Mesothelial cell of epicardium (in vitro differentiated cells): ENCODE measurements around the gene CDK17. TPM values are rescaled to one million over a fixed set of nuclear protein-coding genes. Genes with fewer than 3 reads are reported as not detected.

ENCODE experiments used
- DNase-seq, 2 experiments: peaks; one replicate each; pipeline ENCODE4 v3.0.0; 2021; ENCODE audit warnings: low spot score in 2 of 2; ENCODE audit not compliant: unreplicated experiment in 2 of 2
- H3K27ac Mint-ChIP-seq: 2 replicates; pipeline ENCODE4 v1.8.0; 2021; ENCODE audit warnings: mixed read lengths
- H3K27me3 Mint-ChIP-seq: 2 replicates; pipeline ENCODE4 v1.8.0; 2021; ENCODE audit warnings: low read depth, mixed read lengths
- H3K36me3 Mint-ChIP-seq: 2 replicates; pipeline ENCODE4 v1.8.0; 2021; ENCODE audit warnings: mixed read lengths
- H3K4me1 Mint-ChIP-seq: 2 replicates; pipeline ENCODE4 v1.8.0; 2021; ENCODE audit warnings: mixed read lengths
- H3K4me3 Mint-ChIP-seq: 2 replicates; pipeline ENCODE4 v1.8.0; 2021; ENCODE audit warnings: mild to moderate bottlenecking, moderate library complexity, mixed read lengths
- H3K9me3 Mint-ChIP-seq: 2 replicates; pipeline ENCODE4 v1.8.0; 2021; ENCODE audit warnings: mixed read lengths
- CTCF ChIP-seq: fragments of 200-600 bp; sonication (generic); IDR thresholded peaks from one replicate; pipeline ENCODE4 v1.5.0; 2021; ENCODE audit warnings: antibody characterized with exemption; ENCODE audit not compliant: unreplicated experiment
- total RNA-seq: library from RNA; stranded (reverse); gene quantifications from 3 replicates; pipeline ENCODE4 v1.2.1, GENCODE V29; 2021

Gene CDK17
- total RNA-seq, 1 donor from 2014 or later = 40.5 TPM

GRCh38 chr12:96371790-96372699, 28.2 kb downstream of the CDK17 start:
- DNase-seq = no peak
- Mint-ChIP-seq H3K27me3 (no peaks in the 10 kb centered on the region), H3K4me1 (peaks cover 52% of the 10 kb centered on the region), H3K9me3 (no peaks in the 10 kb centered on the region), H3K27ac (peak overlapping the region; percentile 84), H3K36me3 (no peaks in the 10 kb centered on the region), H3K4me3 (no peak overlapping the region)
- no peak for TF ChIP-seq CTCF

- Mint-ChIP-seq H3K4me1 (peaks cover 56% of the 10 kb centered on the region), H3K27ac (peak overlapping the region; percentile 86), H3K36me3 (no peaks in the 10 kb centered on the region), H3K27me3 (no peaks in the 10 kb centered on the region), H3K9me3 (no peaks in the 10 kb centered on the region), H3K4me3 (no peak overlapping the region)
- TF ChIP-seq CTCF = no peak
- DNase-seq = no peak
These were observed 29.0 kb downstream of the CDK17 start for GRCh38 chr12:96371138-96371789.

DNA sequence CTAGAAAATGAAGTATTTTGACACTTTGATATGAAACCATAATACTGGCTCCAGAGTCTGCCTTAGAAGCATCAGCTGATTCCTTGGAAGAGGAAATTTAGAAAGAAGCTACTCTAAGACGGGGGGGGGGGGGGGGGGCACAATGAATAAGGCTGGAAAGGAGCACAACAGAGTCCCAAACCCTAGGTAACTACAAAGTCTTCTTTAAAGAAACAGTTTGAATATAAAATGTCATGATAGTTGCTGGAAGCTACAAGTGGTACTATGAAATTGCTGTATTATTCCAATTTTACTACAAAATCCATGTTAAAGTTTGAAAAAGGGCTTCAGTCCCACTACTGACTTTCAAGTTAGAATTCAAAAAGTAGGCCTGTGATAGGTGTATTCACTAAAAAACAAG, 31.6 kb downstream of the CDK17 start:
- Mint-ChIP-seq H3K9me3 (no peaks in the 10 kb centered on the region), H3K36me3 (no peaks in the 10 kb centered on the region), H3K4me1 (peaks cover 44% of the 10 kb centered on the region), H3K27ac (no peak overlapping the region), H3K27me3 (no peaks in the 10 kb centered on the region), H3K4me3 (no peak overlapping the region)
- DNase-seq = no peak
- TF ChIP-seq CTCF = no peak

DNA sequence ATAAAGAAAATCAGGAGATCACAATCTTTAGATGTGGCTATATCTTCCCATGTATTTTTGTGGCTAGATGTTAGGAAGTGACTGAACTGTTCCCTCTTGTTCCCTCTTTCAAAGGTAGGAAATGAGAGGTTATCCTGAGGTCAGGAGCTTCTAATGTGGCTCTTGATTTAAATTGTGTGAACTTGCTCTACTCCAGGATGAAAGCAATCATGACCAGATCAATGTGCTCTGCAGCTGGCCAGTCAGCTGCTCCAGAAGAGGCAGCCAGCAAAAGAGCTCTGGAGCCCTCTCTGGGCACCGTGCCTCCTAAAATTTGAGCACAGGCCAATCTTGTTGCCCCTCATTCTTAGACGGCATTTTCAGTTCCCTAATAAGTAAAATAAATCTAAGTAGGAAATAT, 32.0 kb downstream of the CDK17 start:
- TF ChIP-seq CTCF = no peak
- Mint-ChIP-seq H3K4me1 (peaks cover 44% of the 10 kb centered on the region), H3K27ac (peak overlapping the region; percentile 55), H3K4me3 (no peak overlapping the region), H3K9me3 (no peaks in the 10 kb centered on the region), H3K27me3 (no peaks in the 10 kb centered on the region), H3K36me3 (no peaks in the 10 kb centered on the region)
- no peak for DNase-seq

DNA sequence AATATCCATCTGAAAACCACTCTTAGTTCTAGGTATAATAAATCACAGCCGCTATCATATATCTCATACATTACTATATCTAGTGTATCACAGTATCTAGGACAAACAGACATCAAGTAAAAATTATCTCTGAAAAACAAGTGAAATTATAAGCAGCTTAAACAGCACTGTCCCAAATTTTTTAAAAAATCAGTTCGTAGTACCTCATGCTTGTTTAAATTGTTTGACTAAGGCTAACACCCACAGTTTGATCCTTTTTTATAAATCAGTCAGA, 33.9 kb downstream of the CDK17 start:
- peak overlapping the region; percentile 77 for H3K27ac Mint-ChIP-seq
- DNase-seq = no peak
- no peaks in the 10 kb centered on the region for H3K36me3 Mint-ChIP-seq
- TF ChIP-seq CTCF = no peak
- H3K9me3 Mint-ChIP-seq = no peaks in the 10 kb centered on the region
- H3K4me1 Mint-ChIP-seq = peaks cover 37% of the 10 kb centered on the region
- no peak overlapping the region for H3K4me3 Mint-ChIP-seq
- no peaks in the 10 kb centered on the region for H3K27me3 Mint-ChIP-seq
